HUES64 (cell line): Measurements from ENCODE around the gene SLITRK1.

Experiments used
- H3K27ac ChIP-seq: 2 replicates; pipeline ENCODE4 v1.7.0; 2013; ENCODE audit warnings: low read depth, low read length, inconsistent platforms
- H3K27me3 ChIP-seq: 2 replicates; pipeline ENCODE4 v1.6.1; 2013; ENCODE audit warnings: mild to moderate bottlenecking, low read length; ENCODE audit not compliant: insufficient read depth
- H3K36me3 ChIP-seq: 2 replicates; pipeline ENCODE4 v1.6.1; 2013; ENCODE audit warnings: mild to moderate bottlenecking, low read length; ENCODE audit not compliant: insufficient read depth
- H3K4me1 ChIP-seq: 2 replicates; pipeline ENCODE4 v1.6.1; 2013; ENCODE audit warnings: mild to moderate bottlenecking, low read length, moderate library complexity; ENCODE audit not compliant: insufficient read depth
- H3K4me3 ChIP-seq: 2 replicates; pipeline ENCODE4 v1.5.1; 2013; ENCODE audit warnings: mild to moderate bottlenecking, low read length, moderate library complexity
- H3K9ac ChIP-seq: 2 replicates; pipeline ENCODE4 v1.6.1; 2013; ENCODE audit warnings: mild to moderate bottlenecking, low read depth, low read length
- H3K9me3 ChIP-seq: 2 replicates; pipeline ENCODE4 v1.6.1; 2013; ENCODE audit warnings: low read depth, low read length; ENCODE audit not compliant: insufficient read depth
- WGBS: fragments of 150-250, 120-280 bp; methylation state at CpG from one replicate; pipeline ENCODE4 v1.1.7; 2013; ENCODE audit warnings: missing lambda C conversion rate; 5-methylcytosine and 5-hydroxymethylcytosine counted together

SLITRK1 gene

DNA sequence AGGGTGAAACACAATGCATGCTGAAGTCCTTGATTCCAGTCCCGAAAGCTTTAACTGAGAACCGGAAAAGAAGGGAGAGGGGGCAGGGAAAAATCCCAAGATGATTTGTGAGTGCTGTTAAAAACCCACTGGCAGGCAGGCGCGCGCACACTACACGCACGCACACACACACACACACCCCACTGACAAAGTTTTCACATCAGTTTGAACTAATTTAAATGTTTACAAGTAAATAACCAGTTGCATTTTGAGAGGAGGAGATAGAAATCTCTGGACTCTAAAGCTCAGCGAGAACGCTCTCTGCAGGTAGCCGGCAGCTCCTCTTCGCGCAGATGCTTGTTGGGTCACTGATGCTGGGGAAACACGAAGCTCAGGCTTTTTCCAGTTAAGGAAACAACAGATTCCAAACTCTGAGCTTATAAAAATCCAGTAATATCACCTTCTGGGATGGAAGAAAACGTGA lies 818 bp upstream of the SLITRK1 start:
- Histone ChIP-seq H3K9ac (no peak overlapping the region), H3K27me3 (peaks cover 71% of the 10 kb centered on the region), H3K27ac (no peak overlapping the region), H3K4me3 (peak overlapping the region; percentile 63), H3K9me3 (no peaks in the 10 kb centered on the region), H3K36me3 (no peaks in the 10 kb centered on the region), H3K4me1 (peaks cover 34% of the 10 kb centered on the region)
- 2% methylated on average over 9 of the region's 14 CpGs for WGBS

DNA sequence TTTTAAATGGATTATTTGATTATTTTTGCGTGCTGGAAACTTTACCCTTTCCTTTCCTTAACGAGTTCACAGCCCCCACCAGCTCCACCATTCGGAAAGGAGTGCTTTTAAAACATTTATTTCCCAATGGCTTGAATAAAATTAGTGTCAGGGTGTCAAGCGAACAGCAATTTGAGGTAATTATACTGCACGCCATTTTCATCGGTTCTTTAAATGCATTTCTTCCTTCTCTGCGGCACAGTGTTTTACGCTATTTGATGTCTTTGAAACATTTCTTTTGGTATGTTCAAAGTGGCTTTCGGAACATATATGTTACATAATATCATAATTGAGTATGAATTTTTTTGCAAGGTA lies 309 bp upstream of the SLITRK1 start:
- Histone ChIP-seq H3K4me3 (peak overlapping the region; percentile 63), H3K9me3 (no peaks in the 10 kb centered on the region), H3K27ac (no peak overlapping the region)

DNA sequence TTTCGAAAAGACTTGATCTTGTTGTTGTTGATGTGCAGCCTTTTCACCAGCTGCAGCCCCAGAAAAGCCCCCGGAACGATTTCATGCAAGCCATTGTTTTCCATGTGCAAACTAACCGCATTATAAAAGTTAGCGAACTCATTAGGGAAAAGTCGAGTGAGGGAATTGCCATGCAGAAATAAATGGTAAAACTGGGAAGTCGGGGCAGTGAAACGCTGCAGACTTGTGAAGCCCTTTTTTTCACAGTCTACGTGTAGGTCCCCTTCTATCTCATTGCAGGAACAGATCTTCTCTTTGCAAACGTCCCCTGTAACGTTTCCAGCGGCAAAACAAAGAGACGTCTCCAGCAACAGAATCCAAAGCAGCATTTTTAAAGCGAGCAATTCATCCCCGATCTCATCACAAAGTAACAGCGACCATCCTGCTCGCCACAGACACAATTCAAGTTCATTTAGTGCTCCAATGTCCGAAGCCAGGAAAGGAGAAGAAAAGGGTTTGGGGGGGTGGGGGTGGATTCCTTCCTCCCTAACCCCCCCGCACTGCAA lies 1.1 kb downstream of the SLITRK1 start:
- H3K9ac ChIP-seq: no peak overlapping the region
- no peak overlapping the region for H3K27ac ChIP-seq
- peak overlapping the region; percentile 63 for H3K4me3 ChIP-seq
- peaks cover 38% of the 10 kb centered on the region for H3K4me1 ChIP-seq
- no peaks in the 10 kb centered on the region for H3K9me3 ChIP-seq
- no peaks in the 10 kb centered on the region for H3K36me3 ChIP-seq
- H3K27me3 ChIP-seq: peaks cover 89% of the 10 kb centered on the region
- WGBS: 2% methylated on average over 16 of the region's 19 CpGs

More for the DNA sequence above, 309 bp upstream of the SLITRK1 start:
- Histone ChIP-seq H3K27me3 (peaks cover 76% of the 10 kb centered on the region), H3K9ac (no peak overlapping the region), H3K36me3 (no peaks in the 10 kb centered on the region), H3K4me1 (peaks cover 38% of the 10 kb centered on the region)
- 4% methylated on average over 4 of the region's 9 CpGs for WGBS

DNA sequence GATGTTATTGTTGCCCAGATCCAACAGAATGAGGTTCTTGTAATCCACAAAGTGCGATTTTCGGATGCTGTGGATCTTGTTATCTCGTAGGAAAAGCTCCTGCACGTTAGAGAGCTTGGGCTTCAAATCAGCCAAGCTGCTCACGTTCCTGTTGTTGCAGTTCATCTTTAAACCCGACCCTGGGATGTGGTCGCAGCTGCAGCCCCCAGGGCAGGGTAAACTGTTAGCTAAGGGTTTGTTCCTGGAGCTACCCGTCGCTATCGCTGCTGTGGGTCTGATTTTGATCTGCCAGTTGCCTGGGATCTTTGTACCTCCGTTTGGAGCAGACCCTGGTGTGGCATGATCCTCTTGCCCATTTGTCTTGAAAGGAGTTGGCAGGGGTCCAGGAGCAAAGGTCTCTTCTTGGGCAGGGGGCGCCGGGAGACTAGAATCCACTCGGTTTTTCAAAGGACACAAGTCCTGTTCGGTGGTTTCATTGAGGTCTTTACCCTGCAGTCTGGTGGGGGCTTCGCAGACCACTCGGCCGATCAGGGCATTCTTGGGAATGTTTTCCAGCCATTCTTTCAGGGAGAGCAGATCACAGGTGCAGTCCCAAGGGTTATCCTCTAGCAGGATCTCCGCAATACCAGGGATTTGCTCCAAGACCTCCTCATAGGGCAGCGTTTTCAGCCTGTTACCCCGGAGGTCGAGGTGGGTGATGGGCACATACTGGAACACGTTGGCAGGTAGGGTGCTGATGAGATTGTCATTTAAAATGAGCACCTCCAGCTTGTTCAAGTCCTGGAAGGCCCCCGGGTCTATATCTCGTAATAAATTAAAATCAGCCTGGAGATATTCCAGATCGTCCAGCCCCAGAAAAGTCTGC lies 1.8 kb downstream of the SLITRK1 start:
- Histone ChIP-seq H3K36me3 (no peaks in the 10 kb centered on the region), H3K4me3 (peak overlapping the region; percentile 63), H3K9ac (no peak overlapping the region), H3K4me1 (peaks cover 38% of the 10 kb centered on the region), H3K9me3 (no peaks in the 10 kb centered on the region), H3K27ac (no peak overlapping the region), H3K27me3 (peaks cover 90% of the 10 kb centered on the region)
- WGBS: 12% methylated on average over 26 of the region's 26 CpGs

DNA sequence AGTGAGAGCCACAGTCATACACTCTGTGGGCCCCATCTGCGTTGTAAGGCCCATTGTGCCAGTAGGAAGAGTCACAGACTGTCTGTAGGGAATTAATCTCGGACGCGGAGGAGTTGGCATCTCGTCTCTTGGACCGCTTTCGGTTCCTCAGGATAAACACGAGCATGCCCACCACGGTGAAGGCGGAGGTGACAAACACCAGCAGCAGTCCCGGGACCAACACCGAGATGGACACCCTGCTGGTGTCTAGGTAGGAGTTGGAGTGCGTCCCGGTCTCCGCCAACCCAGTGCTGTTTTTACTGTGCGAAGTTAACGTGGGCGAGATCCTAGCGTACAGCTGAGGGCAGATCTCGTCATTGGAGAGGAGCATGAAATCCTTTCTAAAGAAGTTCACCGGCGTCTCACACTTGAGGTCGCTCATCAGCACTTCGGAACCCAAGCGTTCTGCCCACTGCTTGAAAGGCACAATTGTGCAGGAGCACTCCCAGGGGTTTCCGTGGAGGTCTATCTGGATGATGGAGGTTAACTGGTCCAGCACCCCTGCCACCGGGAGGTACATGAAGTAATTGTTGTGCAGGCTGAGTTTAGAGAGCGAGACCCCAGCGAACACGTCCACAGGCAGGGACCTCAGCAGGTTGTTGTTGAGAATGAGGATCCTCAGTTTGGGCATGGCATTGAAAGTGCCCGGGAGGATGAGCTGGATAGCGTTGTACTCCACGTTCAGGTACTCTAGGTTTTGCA lies 2.7 kb downstream of the SLITRK1 start:
- peaks cover 83% of the 10 kb centered on the region for H3K27me3 ChIP-seq
- 5% methylated on average over 33 of the region's 33 CpGs for WGBS
- peak overlapping the region; percentile 63 for H3K4me3 ChIP-seq
- no peak overlapping the region for H3K27ac ChIP-seq
- peaks cover 38% of the 10 kb centered on the region for H3K4me1 ChIP-seq
- no peaks in the 10 kb centered on the region for H3K36me3 ChIP-seq
- no peaks in the 10 kb centered on the region for H3K9me3 ChIP-seq
- no peak overlapping the region for H3K9ac ChIP-seq

DNA sequence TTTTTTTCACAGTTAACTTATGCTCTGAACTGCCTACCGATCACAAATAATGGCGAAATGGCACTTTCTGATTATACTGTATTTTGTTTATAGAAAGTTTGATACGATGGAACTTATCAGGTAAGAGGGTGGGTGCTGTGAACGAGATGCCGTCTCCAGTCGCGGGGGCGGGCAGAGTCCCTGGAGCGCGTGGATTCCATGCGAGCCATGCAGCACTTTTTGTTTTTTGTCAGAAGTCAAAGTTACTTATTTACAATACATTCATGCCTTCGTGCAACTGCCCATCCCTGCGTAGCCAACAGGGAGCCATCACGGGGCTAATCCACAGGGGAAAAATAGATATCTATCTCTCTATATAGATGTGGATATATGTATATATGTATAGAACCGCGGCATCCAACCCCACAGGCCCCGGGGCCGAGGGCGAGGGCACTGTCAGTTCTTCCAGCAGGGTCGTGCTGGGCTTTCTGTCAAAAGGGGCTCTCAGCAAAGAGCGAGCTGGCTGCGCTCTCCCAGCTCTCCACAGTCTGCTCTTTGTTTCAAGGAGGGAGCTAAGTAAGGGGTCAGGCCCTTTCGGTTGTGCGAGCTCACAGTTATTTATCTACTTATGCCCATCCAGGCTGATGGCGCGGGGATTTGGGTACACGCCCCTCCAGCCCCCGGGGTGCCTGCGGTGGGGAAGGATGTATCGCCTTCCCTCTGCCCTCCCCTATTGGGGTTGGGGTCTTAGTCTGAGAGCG lies 3.4 kb downstream of the SLITRK1 start:
- peak overlapping the region; percentile 63 for H3K4me3 ChIP-seq
- no peak overlapping the region for H3K27ac ChIP-seq
- H3K36me3 ChIP-seq: no peaks in the 10 kb centered on the region
- H3K9me3 ChIP-seq: no peaks in the 10 kb centered on the region
- peaks cover 38% of the 10 kb centered on the region for H3K4me1 ChIP-seq
- peaks cover 75% of the 10 kb centered on the region for H3K27me3 ChIP-seq
- H3K9ac ChIP-seq: no peak overlapping the region
- WGBS: 6% methylated on average over 27 of the region's 31 CpGs

DNA sequence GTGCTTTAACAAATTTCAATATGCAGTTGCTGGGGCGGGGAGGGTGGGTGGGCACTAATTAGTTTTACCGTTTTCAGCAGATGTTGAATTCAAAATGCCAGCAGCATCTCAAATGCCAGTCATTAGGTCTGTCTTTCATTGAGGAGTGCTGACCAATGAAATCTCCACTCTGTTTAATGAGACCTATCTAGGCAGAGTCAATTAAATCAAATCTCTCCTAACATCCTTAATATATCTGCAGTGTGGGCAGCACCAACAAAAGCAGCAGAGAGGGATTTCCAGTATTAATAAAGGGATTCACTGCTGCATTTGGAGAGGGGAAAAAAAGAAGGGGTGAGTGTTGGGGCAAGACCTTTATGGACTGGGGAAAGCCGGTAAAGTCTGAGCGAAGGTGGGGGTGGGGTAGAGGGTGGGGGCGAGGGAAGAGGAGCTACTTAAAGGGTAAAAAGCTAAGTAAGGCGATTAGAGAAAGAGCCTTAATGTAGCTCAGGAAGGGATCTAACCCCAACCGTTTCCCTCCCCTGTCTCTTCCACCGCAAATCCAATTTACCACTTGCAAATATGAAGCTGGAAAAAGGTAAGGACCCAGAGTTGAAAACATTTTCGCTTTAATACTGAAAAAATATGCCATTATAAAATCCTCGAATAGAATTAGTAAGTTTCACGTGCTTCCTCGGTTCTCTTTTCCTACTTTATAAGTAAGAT lies 4.5 kb downstream of the SLITRK1 start:
- no peaks in the 10 kb centered on the region for H3K9me3 ChIP-seq
- H3K4me1 ChIP-seq: peaks cover 32% of the 10 kb centered on the region
- no peak overlapping the region for H3K9ac ChIP-seq
- H3K4me3 ChIP-seq: no peak overlapping the region
- peaks cover 65% of the 10 kb centered on the region for H3K27me3 ChIP-seq
- no peak overlapping the region for H3K27ac ChIP-seq
- WGBS: 35% methylated on average over 12 of the region's 12 CpGs
- H3K36me3 ChIP-seq: no peaks in the 10 kb centered on the region

DNA sequence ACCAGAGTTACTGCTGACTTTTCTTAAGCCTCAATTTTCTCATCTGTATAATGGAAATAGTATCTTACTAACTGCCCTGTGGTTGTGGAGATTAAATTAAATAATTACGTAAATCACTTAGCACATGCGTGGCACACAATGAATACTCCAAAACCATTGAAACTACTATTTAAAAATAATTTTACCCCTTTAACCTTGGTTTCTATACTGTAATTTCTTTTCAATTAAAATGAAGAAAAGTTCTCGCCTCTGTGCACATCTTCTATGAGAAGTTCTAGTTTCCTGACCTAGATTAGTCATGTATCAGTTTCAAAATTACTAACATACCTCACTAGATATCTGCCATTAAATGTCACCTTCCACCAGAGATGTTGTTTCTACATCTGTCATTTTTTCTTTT lies 5.7 kb downstream of the SLITRK1 start:
- Histone ChIP-seq H3K9ac (no peak overlapping the region), H3K4me3 (no peak overlapping the region), H3K27me3 (peaks cover 53% of the 10 kb centered on the region), H3K36me3 (no peaks in the 10 kb centered on the region), H3K9me3 (no peaks in the 10 kb centered on the region), H3K4me1 (peaks cover 27% of the 10 kb centered on the region), H3K27ac (no peak overlapping the region)
- whole genome bisulfite sequencing: 95% methylated on average over 2 of the region's 3 CpGs

DNA sequence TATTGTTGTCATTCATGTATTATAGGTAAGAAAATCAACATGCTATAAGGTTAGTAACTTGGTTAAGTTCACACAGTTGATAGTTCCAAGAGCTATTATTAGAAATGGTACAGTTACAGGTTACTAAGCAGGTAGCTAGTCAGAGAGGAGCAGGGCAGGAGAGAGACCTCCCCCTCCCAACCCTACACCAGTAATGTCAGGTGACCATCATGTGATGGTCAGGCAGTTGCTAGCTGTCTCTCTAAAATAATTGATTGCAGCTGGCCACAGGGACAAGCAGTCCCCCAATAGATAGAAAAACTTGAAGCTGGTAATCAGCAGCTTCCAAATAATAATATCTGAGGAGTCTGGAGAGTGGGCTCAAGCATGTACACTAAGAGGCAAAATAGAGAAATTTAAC lies 14.6 kb downstream of the SLITRK1 start:
- H3K36me3 ChIP-seq: no peaks in the 10 kb centered on the region
- no peak overlapping the region for H3K27ac ChIP-seq
- no peak overlapping the region for H3K4me3 ChIP-seq
- H3K4me1 ChIP-seq: peaks cover 5% of the 10 kb centered on the region; the same call in 1 of the 2 replicates
- no peak overlapping the region for H3K9ac ChIP-seq
- H3K27me3 ChIP-seq: no peaks in the 10 kb centered on the region
- no peaks in the 10 kb centered on the region for H3K9me3 ChIP-seq
